CD4-positive, alpha-beta T cell treated with Interleukin-10 for 1 hour (primary cell): ENCODE results near the gene LGALS7.
"Not testable (repeated sequence)": the region's sequence is repeated elsewhere in the genome, so short reads cannot be mapped to it uniquely, and the experiment has no call there.

ENCODE experiments used
- DNase-seq: peaks from one replicate; pipeline ENCODE4 v3.0.0-alpha.2; 2020

LGALS7 gene

GRCh38 chr19:38799104-38799503 is 25.8 kb upstream of the LGALS7 start:
- no peak for DNase-seq

DNA sequence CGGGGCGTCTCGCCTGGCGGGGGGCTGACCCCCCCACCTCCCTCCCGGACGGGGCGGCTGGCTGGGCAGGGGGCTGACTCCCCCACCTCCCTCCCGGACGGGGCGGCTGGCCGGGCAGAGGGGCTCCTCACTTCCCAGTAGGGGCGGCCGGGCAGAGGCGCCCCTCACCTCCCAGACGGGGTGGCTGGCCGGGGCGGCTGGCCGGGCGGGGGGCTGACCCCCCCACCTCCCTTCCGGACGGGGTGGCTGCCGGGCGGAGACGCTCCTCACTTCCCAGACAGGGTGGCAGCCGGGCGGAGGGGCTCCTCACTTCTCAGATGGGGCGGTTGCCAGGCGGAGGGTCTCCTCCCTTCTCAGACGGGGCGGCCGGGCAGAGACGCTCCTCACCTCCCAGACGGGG is 24.5 kb upstream of the LGALS7 start:
- not testable (repeated sequence) for DNase-seq

DNA sequence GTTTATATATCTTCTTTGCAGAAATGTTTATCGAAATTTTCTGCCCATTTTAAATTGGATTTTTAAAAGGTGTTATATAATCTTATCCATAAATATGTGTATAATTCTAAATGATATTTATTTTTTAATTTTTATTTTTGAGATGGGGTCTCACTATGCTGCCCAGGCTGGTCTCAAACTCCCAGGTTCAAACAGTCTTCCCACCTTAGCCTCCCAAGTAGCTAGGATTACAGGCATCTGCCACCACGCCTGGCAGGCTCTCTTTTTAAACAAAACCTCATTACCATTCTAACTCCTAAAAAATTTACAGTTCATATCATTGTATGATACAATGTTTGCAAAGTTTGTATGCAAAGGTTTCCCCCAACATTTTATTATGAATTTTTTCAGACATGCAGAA is 22.8 kb upstream of the LGALS7 start:
- DNase-seq = no peak

GRCh38 chr19:38795549-38795948 is 22.2 kb upstream of the LGALS7 start:
- DNase-seq = no peak

DNA sequence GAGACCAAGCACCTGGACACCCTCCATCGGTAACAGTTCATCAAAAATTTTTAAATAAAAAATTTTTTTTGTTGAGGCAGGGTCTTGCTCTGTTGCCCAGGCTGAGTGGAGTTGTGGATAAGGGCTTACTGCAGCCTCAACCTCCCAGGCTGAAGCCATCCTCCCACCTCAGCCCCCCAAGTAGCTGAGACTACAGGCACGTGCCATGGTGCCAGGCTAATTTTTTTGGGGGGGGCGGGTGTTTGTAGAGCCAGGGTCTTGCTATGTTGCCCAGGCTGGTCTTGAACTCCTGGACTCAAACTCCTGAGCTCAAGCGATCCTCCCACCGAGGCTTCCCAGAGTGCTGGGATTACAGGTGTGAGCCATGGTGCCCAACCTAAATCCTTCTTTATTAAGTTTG is 20.4 kb upstream of the LGALS7 start:
- no peak for DNase-seq

DNA sequence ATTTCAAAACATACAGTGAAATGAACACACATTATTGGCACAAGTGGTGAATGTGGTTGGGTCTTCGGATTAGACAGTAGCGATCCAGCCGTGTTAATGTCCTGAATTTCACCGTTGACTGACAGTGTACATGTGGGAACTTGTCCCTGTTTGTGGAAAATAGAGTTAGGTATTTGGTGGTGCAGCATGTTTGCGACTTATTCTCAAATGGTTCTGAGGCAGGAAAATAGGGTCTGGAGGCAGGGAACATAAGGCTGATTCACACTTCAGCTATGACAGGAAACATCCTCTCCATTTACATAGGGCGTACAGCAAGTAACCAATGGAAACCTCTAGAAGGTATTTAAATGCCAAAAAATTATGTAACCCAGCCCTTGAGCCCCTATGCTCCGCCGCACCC is 19.9 kb upstream of the LGALS7 start:
- no peak for DNase-seq

GRCh38 chr19:38792250-38793111 is 19.2 kb upstream of the LGALS7 start:
- peak; percentile 44 for DNase-seq

- not testable (repeated sequence) for DNase-seq
Measured at GRCh38 chr19:38791451-38792064, 18.2 kb upstream of the LGALS7 start.

DNA sequence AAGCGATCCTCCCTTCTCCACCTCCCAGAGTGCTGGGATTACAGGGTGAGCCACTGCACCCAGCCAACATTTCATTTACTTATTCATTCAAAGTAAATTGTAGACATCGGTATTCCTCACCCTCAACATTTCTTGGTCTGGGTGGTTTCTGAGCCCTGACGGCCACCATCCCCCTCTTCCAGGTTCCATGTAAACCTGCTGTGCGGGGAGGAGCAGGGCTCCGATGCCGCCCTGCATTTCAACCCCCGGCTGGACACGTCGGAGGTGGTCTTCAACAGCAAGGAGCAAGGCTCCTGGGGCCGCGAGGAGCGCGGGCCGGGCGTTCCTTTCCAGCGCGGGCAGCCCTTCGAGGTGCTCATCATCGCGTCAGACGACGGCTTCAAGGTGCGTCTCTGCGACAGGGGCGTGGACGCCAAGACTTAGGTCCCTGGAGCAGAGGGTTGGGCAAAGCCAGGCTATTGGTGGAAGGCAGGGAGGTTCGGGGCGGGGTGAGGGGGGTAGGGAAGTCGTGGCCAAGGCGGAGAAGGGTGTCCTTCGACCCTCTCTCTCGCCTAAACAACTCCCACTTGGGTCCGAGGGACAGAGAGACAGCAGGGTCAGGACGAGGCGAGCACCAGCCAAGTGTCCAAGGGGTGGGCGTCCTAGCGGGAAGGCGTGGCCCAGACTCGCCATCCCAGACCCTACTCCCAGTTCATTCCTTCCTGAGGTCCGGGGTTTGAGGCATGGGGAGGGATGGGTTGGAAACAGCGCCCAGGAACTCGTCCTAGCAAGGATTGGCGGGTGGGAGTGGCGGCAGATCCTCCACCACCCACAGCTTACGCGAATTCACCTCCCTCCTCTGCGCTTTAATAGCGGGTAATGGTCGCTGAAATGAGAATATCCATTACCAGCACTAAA is 17.4 kb upstream of the LGALS7 start:
- DNase-seq = not testable (repeated sequence)

- no peak for DNase-seq
Measured at GRCh38 chr19:38788478-38789243, 15.3 kb upstream of the LGALS7 start, which contains the start of gene LGALS7B. Gene LGALS7B, plus strand, starts transcription at chr19:38789200. Its CDS starts 27 bp downstream, at chr19:38789227.

DNA sequence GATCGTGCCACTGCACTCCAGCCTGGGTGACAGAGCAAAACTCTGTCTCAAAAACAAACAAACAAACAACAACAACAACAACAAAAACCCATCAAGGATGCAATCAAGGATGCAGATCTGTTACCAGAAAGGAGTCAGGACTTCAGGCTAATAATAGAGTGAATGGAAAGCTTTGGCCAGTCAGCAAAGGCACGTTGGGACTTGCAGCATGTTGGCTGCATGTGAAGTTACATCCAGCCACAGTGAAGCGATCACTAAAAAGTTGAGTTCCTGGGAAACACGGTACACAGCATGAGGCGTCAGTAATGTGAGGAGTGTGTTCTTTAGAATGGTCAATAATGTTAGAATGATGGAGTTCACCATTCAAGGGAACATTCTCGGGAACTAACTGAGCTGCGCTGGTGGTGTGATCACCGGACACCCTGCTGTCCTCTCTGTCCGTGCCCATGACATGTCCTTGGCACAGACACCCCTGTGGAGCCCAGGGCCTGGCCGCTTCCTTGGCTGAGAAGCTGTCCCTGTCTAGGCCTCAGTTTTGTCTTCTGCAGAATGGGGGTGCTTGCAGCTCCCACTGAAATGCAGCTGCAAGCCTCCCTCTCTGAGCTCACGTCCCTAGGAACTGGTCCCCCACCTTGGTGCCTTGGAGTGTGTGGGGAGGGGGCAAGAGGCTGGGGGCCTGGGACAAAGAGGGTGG is 13.4 kb upstream of the LGALS7 start:
- DNase-seq = no peak

DNA sequence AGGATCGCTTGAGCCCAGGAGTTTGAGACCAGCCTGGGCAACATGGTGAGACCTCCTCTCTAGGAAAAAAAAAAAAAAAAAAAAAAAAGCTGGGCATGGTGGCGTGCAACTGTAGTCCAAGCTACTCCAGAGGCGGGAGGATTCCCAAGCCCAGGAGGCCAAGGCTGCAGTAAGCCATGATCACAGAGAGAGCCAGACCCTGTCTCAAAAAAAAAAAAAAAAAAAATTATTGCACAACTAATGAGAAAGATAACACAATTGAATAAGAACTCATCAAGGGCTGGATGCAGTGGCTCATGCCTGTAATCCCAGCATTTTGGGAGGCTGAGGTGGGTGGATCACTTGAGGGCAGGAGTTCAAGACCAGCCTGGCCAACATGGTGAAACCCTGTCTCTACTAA is 12.7 kb upstream of the LGALS7 start:
- DNase-seq = not testable (repeated sequence)

- no peak for DNase-seq
Measured at GRCh38 chr19:38785187-38785699, 11.9 kb upstream of the LGALS7 start.

DNA sequence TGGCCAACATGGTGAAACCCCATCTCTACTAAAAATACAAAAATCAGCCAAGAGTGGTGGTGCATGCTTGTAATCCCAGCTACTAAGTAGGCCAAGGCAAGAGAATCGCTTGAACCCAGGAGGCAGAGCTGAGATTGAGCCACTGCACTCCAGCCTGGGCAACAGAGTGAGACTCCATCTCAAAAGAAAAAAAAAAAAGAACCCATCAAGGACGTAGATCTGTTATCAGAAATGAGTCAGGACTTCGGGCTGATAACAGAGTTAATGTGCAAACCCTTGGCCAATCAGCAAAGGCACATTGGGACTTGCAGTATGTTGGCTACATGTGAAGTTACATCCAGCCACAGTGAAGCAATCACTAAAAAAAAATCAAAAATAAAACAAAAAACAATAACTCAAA is 10.9 kb upstream of the LGALS7 start:
- no peak for DNase-seq

DNA sequence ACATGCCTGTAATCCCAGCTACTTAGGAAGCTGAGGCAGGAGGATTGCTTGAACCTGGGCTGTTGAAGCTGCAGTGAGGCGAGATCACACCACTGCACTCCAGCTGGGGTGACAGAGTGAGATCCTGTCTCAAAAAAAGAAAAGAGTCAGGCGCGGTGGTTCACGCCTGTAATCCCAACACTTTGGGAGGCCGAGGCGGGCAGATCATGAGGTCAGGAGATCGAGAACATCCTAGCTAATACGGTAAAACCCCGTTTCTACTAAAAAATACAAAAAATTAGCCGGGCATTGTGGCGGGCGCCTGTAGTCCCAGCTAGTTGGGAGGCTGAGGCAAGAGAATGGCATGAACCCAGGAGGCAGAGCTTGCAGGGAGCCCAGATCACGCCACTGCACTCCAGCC is 8.9 kb upstream of the LGALS7 start:
- not testable (repeated sequence) for DNase-seq

GRCh38 chr19:38781058-38781457 is 7.7 kb upstream of the LGALS7 start:
- no peak for DNase-seq

- no peak for DNase-seq
Measured at GRCh38 chr19:38780443-38780842, 7.1 kb upstream of the LGALS7 start.

DNA sequence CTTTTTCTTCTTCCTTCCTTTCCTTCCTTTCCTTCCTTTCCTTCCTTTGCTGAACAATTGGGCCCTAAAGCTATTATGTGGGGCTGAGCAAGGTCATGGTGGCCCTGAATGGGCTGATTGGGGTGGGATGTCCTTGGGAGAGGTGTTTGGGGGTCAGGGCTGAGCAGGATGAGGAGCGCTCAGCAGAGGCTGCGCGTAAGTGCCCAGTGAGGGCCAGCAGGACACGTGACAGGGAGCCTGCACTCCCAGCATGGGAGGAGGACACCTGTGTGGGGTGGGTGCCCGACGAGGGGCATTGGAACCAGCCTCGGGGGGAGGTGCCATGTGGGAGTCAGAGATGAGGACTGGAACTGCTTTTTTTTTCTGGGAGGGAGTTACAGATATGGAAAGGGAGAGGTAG is 5.4 kb upstream of the LGALS7 start:
- no peak for DNase-seq

- DNase-seq = no peak
Measured at GRCh38 chr19:38774181-38774950, 1.0 kb upstream of the LGALS7 start.

GRCh38 chr19:38771569-38771968 is 1.7 kb downstream of the LGALS7 start:
- not testable (repeated sequence) for DNase-seq

GRCh38 chr19:38770949-38771275 is 2.4 kb downstream of the LGALS7 start:
- DNase-seq = not testable (repeated sequence)
